Activated T-helper 2 cell treated with anti-CD3 and anti-CD28 coated beads, Interferon-gamma antibody, Interleukin-2, Interleukin-4, amounts not matched to agents 10 μg/mL and 5 μg/mL and 100 μg/mL, durations not matched to agents 14 hours and 24 hours and 36 hours (primary cell): ENCODE results near the gene IGBP1. TPM values are rescaled to one million over a fixed set of nuclear protein-coding genes. Genes with fewer than 3 reads are reported as not detected.
"Not testable (repeated sequence)": the region's sequence is repeated elsewhere in the genome, so short reads cannot be mapped to it uniquely, and the experiment has no call there.

Experiments
- DNase-seq: peaks from one replicate; pipeline ENCODE4 v3.0.0; 2021; ENCODE audit warnings: low spot score
- H3K27ac Mint-ChIP-seq: one replicate; pipeline ENCODE4 v1.8.0; 2021; ENCODE audit warnings: mixed read lengths
- H3K27me3 Mint-ChIP-seq: one replicate; pipeline ENCODE4 v1.8.0; 2021; ENCODE audit warnings: low read depth, mixed read lengths
- H3K36me3 Mint-ChIP-seq: one replicate; pipeline ENCODE4 v1.8.0; 2021; ENCODE audit warnings: low read depth, mixed read lengths
- H3K4me1 Mint-ChIP-seq: one replicate; pipeline ENCODE4 v1.8.0; 2021; ENCODE audit warnings: low read depth, mixed read lengths
- H3K4me3 Mint-ChIP-seq: one replicate; pipeline ENCODE4 v1.8.0; 2021; ENCODE audit warnings: low read depth, mild to moderate bottlenecking, moderate library complexity, mixed read lengths
- H3K9me3 Mint-ChIP-seq: one replicate; pipeline ENCODE4 v1.8.0; 2021; ENCODE audit warnings: mixed read lengths
- intact Hi-C: fragments of 100-400 bp; cut with micrococcal nuclease; formaldehyde crosslinking; loops from one replicate; pipeline ENCODE4 v1.15.1; 2023
- total RNA-seq: library from RNA; stranded (reverse); gene quantifications from 2 replicates; pipeline ENCODE4 v1.2.3, GENCODE V29; 2022

The IGBP1 gene
- total RNA-seq, 1 donor from 2014 or later: 33.6 TPM

- no peaks in the 10 kb centered on the region for H3K36me3 Mint-ChIP-seq
- H3K4me3 Mint-ChIP-seq: no peak overlapping the region
- no peaks in the 10 kb centered on the region for H3K27me3 Mint-ChIP-seq
- no peak overlapping the region for H3K27ac Mint-ChIP-seq
- peaks cover 17% of the 10 kb centered on the region for H3K4me1 Mint-ChIP-seq
- no peaks in the 10 kb centered on the region for H3K9me3 Mint-ChIP-seq
- DNase-seq: no peak
- intact Hi-C loops: no loop called here
These were observed 39.0 kb downstream of the IGBP1 start for GRCh38 chrX:70172221-70172620.

- Mint-ChIP-seq H3K36me3 (no peaks in the 10 kb centered on the region), H3K4me3 (no peak overlapping the region), H3K4me1 (peaks cover 15% of the 10 kb centered on the region), H3K27me3 (no peaks in the 10 kb centered on the region), H3K27ac (no peak overlapping the region), H3K9me3 (no peaks in the 10 kb centered on the region)
- DNase-seq: no peak
- intact Hi-C loops: no loop called here
These were observed 39.7 kb downstream of the IGBP1 start for GRCh38 chrX:70172964-70173363.

- Mint-ChIP-seq H3K4me1 (peaks cover 13% of the 10 kb centered on the region), H3K27ac (no peak overlapping the region), H3K27me3 (no peaks in the 10 kb centered on the region), H3K9me3 (no peaks in the 10 kb centered on the region), H3K4me3 (no peak overlapping the region), H3K36me3 (no peaks in the 10 kb centered on the region)
- intact Hi-C loops: no loop called here
- no peak for DNase-seq
These were observed 41.5 kb downstream of the IGBP1 start for GRCh38 chrX:70174754-70175153.

- Mint-ChIP-seq H3K27me3 (no peaks in the 10 kb centered on the region), H3K4me1 (peaks cover 13% of the 10 kb centered on the region), H3K27ac (no peak overlapping the region), H3K9me3 (no peaks in the 10 kb centered on the region), H3K36me3 (no peaks in the 10 kb centered on the region), H3K4me3 (no peak overlapping the region)
- no peak for DNase-seq
- intact Hi-C loops: no loop called here
These were observed 42.1 kb downstream of the IGBP1 start for GRCh38 chrX:70175338-70175737.

GRCh38 chrX:70176938-70177533 is 43.8 kb downstream of the IGBP1 start, which contains the start of gene DGAT2L6:
DGAT2L6 (plus strand) TSS chrX:70177483; CDS start chrX:70177583, 100 bp downstream.
- H3K27me3 Mint-ChIP-seq: peaks cover 3% of the 10 kb centered on the region

GRCh38 chrX:70183091-70183490 is 49.8 kb downstream of the IGBP1 start:
- no peak for DNase-seq
- Mint-ChIP-seq H3K9me3 (no peaks in the 10 kb centered on the region), H3K36me3 (no peaks in the 10 kb centered on the region), H3K4me3 (no peak overlapping the region), H3K4me1 (peaks cover 1% of the 10 kb centered on the region), H3K27me3 (peaks cover 13% of the 10 kb centered on the region), H3K27ac (no peak overlapping the region)
- intact Hi-C loops: no loop called here

More at GRCh38 chrX:70176938-70177533, 43.8 kb downstream of the IGBP1 start, which contains the start of gene DGAT2L6:
- no peak within 1 kb of the TSS for H3K27ac Mint-ChIP-seq
- H3K4me3 Mint-ChIP-seq: no peak within 1 kb of the TSS
- no peak for DNase-seq
- H3K4me1 Mint-ChIP-seq: peaks cover 13% of the 10 kb centered on the region
- no peaks in the 10 kb centered on the region for H3K36me3 Mint-ChIP-seq
- no peaks in the 10 kb centered on the region for H3K9me3 Mint-ChIP-seq
- intact Hi-C loops: no loop called here

GRCh38 chrX:70190225-70190624 is 57.0 kb downstream of the IGBP1 start:
- Mint-ChIP-seq H3K9me3 (peaks cover 7% of the 10 kb centered on the region), H3K36me3 (no peaks in the 10 kb centered on the region), H3K27me3 (peaks cover 14% of the 10 kb centered on the region), H3K4me1 (no peaks in the 10 kb centered on the region), H3K27ac (no peak overlapping the region), H3K4me3 (no peak overlapping the region)
- intact Hi-C loops: no loop called here
- no peak for DNase-seq

GRCh38 chrX:70196961-70197720 is 63.9 kb downstream of the IGBP1 start:
- intact Hi-C loops: loop anchor here (1.0 kb wide), 1 partner anchor 66 kb away; no protein-coding TSS in a partner anchor
- no peaks in the 10 kb centered on the region for H3K36me3 Mint-ChIP-seq
- no peak overlapping the region for H3K27ac Mint-ChIP-seq
- H3K9me3 Mint-ChIP-seq: no peaks in the 10 kb centered on the region
- DNase-seq: peak; percentile 25
- no peak overlapping the region for H3K4me3 Mint-ChIP-seq
- H3K4me1 Mint-ChIP-seq: peaks cover 5% of the 10 kb centered on the region
- H3K27me3 Mint-ChIP-seq: peaks cover 3% of the 10 kb centered on the region

GRCh38 chrX:70201732-70202131 is 68.5 kb downstream of the IGBP1 start:
- H3K4me3 Mint-ChIP-seq: no peak overlapping the region
- H3K4me1 Mint-ChIP-seq: peaks cover 5% of the 10 kb centered on the region
- no peaks in the 10 kb centered on the region for H3K36me3 Mint-ChIP-seq
- peaks cover 1% of the 10 kb centered on the region for H3K27me3 Mint-ChIP-seq
- no peaks in the 10 kb centered on the region for H3K9me3 Mint-ChIP-seq
- intact Hi-C loops: no loop called here
- no peak for DNase-seq
- no peak overlapping the region for H3K27ac Mint-ChIP-seq

GRCh38 chrX:70208479-70208878 is 75.2 kb downstream of the IGBP1 start:
- no peak overlapping the region for H3K27ac Mint-ChIP-seq
- intact Hi-C loops: no loop called here
- H3K4me1 Mint-ChIP-seq: no peaks in the 10 kb centered on the region

GRCh38 chrX:70209570-70209969 is 76.3 kb downstream of the IGBP1 start:
- H3K4me1 Mint-ChIP-seq, H3K27me3 Mint-ChIP-seq, DNase-seq, H3K4me3 Mint-ChIP-seq, intact Hi-C loops, H3K27ac Mint-ChIP-seq, H3K36me3 Mint-ChIP-seq, H3K9me3 Mint-ChIP-seq: not testable (repeated sequence)

More at GRCh38 chrX:70208479-70208878, 75.2 kb downstream of the IGBP1 start:
- Mint-ChIP-seq H3K36me3 (no peaks in the 10 kb centered on the region), H3K9me3 (no peaks in the 10 kb centered on the region), H3K27me3 (peaks cover 9% of the 10 kb centered on the region), H3K4me3 (no peak overlapping the region)
- DNase-seq: no peak
